Pericardium fibroblast (primary cell): ENCODE data around the gene EIF4E3. TPM values are rescaled to one million over a fixed set of nuclear protein-coding genes. Genes with fewer than 3 reads are reported as not detected.

ENCODE experiments used
- total RNA-seq: library from RNA; depleted of rRNA; stranded (reverse); fragments of >200 nt; gene quantifications from 2 replicates; pipeline ENCODE4 v1.2.3, GENCODE V29; 2015

EIF4E3 gene
- total RNA-seq, result 2.2 and 5.3 TPM in 2 replicates

DNA sequence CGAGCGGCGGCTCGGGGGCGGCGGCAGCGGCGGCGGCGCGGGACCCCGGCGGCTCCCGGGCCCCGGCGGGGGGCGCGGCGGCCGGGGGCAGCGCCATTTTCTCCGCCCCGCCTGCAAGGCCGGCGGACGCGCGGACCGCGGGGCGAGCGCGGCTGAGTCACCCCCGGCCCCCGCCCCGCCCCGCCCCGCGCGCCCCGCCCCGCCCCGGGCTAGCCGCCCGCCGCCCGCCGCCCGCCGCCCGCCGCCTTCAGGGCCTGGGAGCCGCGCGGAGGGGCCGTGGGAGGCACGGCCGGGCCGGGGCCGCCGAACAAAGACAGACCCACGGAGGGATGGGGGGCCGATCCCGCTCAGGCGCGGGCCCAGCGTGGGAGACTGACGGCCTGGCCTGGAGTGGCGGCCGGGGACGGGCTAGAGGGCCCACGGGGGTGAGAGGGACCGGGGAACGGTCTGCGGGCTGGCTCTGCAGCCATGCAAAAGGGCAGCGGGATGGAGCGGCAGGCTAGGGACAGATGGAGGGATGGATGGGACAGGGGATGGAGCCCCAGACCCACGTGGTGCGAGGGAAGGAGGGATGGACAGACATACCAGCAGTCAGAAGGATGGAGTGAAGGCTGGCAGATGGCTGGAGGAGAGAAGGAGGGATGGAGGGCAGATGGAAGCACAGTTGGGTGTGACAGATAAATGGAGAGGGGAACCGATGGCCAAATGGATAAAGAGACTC, at the start of gene EIF4E3:
Gene EIF4E3, minus strand, starts transcription at position 132 of the 721 bp plus-strand sequence. Its CDS starts 35 bp downstream, at position 97.

DNA sequence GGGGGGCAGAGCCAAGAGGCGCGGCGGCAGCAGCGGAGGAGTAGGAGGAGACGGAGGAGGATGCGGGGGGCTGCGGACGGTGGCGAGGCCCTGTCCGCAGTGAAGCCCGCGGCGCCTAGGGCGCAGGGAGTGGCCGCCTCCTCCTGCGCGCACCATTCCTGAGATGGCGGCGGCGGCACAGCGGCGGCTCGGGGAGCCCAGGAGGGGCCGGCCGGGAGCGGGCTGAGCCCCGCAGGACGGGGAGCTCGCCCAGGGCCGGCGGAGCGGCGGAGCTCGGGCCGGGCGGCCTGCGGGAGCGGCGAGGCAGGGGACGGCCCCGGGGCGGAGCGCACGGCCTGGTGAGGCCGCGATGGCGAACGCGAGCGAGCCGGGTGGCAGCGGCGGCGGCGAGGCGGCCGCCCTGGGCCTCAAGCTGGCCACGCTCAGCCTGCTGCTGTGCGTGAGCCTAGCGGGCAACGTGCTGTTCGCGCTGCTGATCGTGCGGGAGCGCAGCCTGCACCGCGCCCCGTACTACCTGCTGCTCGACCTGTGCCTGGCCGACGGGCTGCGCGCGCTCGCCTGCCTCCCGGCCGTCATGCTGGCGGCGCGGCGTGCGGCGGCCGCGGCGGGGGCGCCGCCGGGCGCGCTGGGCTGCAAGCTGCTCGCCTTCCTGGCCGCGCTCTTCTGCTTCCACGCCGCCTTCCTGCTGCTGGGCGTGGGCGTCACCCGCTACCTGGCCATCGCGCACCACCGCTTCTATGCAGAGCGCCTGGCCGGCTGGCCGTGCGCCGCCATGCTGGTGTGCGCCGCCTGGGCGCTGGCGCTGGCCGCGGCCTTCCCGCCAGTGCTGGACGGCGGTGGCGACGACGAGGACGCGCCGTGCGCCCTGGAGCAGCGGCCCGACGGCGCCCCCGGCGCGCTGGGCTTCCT, 28.8 kb upstream of the EIF4E3 start, which contains the start of gene GPR27:
Gene GPR27, plus strand, starts transcription at position 155 of the 909 bp plus-strand sequence. Its CDS starts 195 bp downstream, at position 350.

Other genes with a start within 250 kb of the EIF4E3 start
- 17.4 and 22.4 TPM in 2 replicates for gene FOXP1, start 141.7 kb downstream of the EIF4E3 start, total RNA-seq
- gene GPR27, start 28.5 kb upstream of the EIF4E3 start, total RNA-seq, result not detected in 2 replicates
- not detected in 2 replicates for gene PROK2, start 59.7 kb upstream of the EIF4E3 start, total RNA-seq